SK-N-SH (cell line): ENCODE results near the gene TNNC1.

Experiments used
- CTCF ChIP-seq: fragments of 200-600 bp; sonication (generic); IDR thresholded peaks from 2 replicates; pipeline ENCODE4 v1.6.1; 2017; ENCODE audit warnings: antibody characterized with exemption, mild to moderate bottlenecking, moderate library complexity
- RCOR1 ChIP-seq: fragments of 150-350 bp; IDR thresholded peaks from 2 replicates; pipeline ENCODE4 v1.6.1; 2017; ENCODE audit warnings: antibody characterized with exemption, low read length
- REST ChIP-seq: IDR thresholded peaks from 2 replicates; pipeline ENCODE4 v1.6.1; 2012; ENCODE audit warnings: mild to moderate bottlenecking, low read depth, low read length, moderate library complexity

GRCh38 chr3:52494445-52494844, 40.6 kb upstream of the TNNC1 start:
- TF ChIP-seq CTCF (no peak), RCOR1 (no peak), REST (no peak)
